GM23248 (cell line): ENCODE measurements around the gene ZNF445. TPM values are rescaled to one million over a fixed set of nuclear protein-coding genes. Genes with fewer than 3 reads are reported as not detected.
"Not testable (repeated sequence)": the region's sequence is repeated elsewhere in the genome, so short reads cannot be mapped to it uniquely, and the experiment has no call there.

Source experiments
- DNase-seq: peaks from one replicate; pipeline ENCODE4 v3.0.0-alpha.2; 2015
- H2AFZ ChIP-seq: fragments of 200-600 bp; sonication (generic); 2 replicates; pipeline ENCODE4 v1.6.1; 2016; ENCODE audit warnings: antibody characterized with exemption
- H3F3A ChIP-seq: fragments of 200-600 bp; sonication (generic); 2 replicates; pipeline ENCODE4 v1.6.1; 2016; ENCODE audit warnings: mild to moderate bottlenecking, antibody characterized with exemption, mixed run types; ENCODE audit not compliant: insufficient read depth
- H3K27ac ChIP-seq: fragments of 200-600 bp; sonication (generic); 2 replicates; pipeline ENCODE4 v1.5.1; 2016; ENCODE audit warnings: mild to moderate bottlenecking
- H3K27me3 ChIP-seq: fragments of 200-600 bp; sonication (generic); replicated peaks from 2 replicates; pipeline ENCODE4 v1.6.1; 2016; ENCODE audit warnings: mild to moderate bottlenecking; ENCODE audit not compliant: insufficient read depth
- H3K36me3 ChIP-seq: fragments of 200-600 bp; sonication (generic); 2 replicates; pipeline ENCODE4 v1.6.1; 2016; ENCODE audit warnings: low read depth, mild to moderate bottlenecking
- H3K4me1 ChIP-seq: fragments of 200-600 bp; sonication (generic); 2 replicates; pipeline ENCODE4 v1.6.1; 2016; ENCODE audit warnings: mild to moderate bottlenecking; ENCODE audit not compliant: insufficient read depth
- H3K4me2 ChIP-seq: fragments of 200-600 bp; sonication (generic); one replicate; pipeline ENCODE4 v1.6.1; 2016; ENCODE audit warnings: mild to moderate bottlenecking; ENCODE audit not compliant: unreplicated experiment
- H3K4me3 ChIP-seq: fragments of 200-600 bp; sonication (generic); 2 replicates; pipeline ENCODE4 v1.5.1; 2016; ENCODE audit warnings: mild to moderate bottlenecking
- H3K79me2 ChIP-seq: fragments of 200-600 bp; sonication (generic); 2 replicates; pipeline ENCODE4 v1.6.1; 2016; ENCODE audit warnings: mild to moderate bottlenecking; ENCODE audit not compliant: insufficient read depth
- H3K9ac ChIP-seq: fragments of 200-600 bp; sonication (generic); 2 replicates; pipeline ENCODE4 v1.6.1; 2016; ENCODE audit warnings: mild to moderate bottlenecking
- H3K9me2 ChIP-seq: fragments of 200-600 bp; sonication (generic); 2 replicates; pipeline ENCODE4 v1.6.1; 2016; ENCODE audit warnings: mixed run types, mild to moderate bottlenecking, moderate library complexity; ENCODE audit not compliant: insufficient read depth
- H3K9me3 ChIP-seq: fragments of 200-600 bp; sonication (generic); one replicate; pipeline ENCODE4 v1.6.1; 2017; ENCODE audit warnings: low read depth
- H4K20me1 ChIP-seq: fragments of 200-600 bp; sonication (generic); 2 replicates; pipeline ENCODE4 v1.6.0; 2016; ENCODE audit not compliant: insufficient read depth
- EZH2 ChIP-seq: fragments of 200-600 bp; sonication (generic); IDR thresholded peaks from 2 replicates; pipeline ENCODE4 v1.6.1; 2018; ENCODE audit warnings: antibody characterized with exemption, mild to moderate bottlenecking; ENCODE audit not compliant: insufficient read depth, poor library complexity, severe bottlenecking
- EZH2phosphoT487 ChIP-seq: fragments of 200-600 bp; sonication (generic); IDR thresholded peaks from 2 replicates; pipeline ENCODE4 v1.6.1; 2018; ENCODE audit warnings: antibody characterized with exemption, moderate library complexity, mild to moderate bottlenecking, low read depth; ENCODE audit not compliant: insufficient read depth
- WGBS, 2 experiments: methylation state at CpG; one replicate each; pipeline ENCODE4 v1.1.6; 2015 to 2017; ENCODE audit warnings: low lambda C conversion rate in 2 of 2, low coverage in 1 of 2; ENCODE audit errors: missing lambda C conversion rate in 2 of 2; 5-methylcytosine and 5-hydroxymethylcytosine counted together
- in situ Hi-C: fragments of 300-500 bp; cut with MboI; formaldehyde crosslinking; loops from 2 replicates; pipeline ENCODE4 v1.15.0; 2020
- polyA plus RNA-seq: library from polyadenylated mRNA; unstranded; fragments of >200 nt; fragmentation: Nextera tagmentation; extraction: Ambion mirVana; gene quantifications from 2 replicates; pipeline ENCODE4 v1.2.1, GENCODE V29; 2016
- total RNA-seq: library from RNA; depleted of rRNA; stranded (reverse); fragments of >200 nt; shearing (Covaris generic); gene quantifications from 2 replicates; pipeline ENCODE4 v1.2.3, GENCODE V29; 2014

ZNF445 gene
- total and polyA plus RNA-seq, 2 experiments from 2014 or later, result 2.2 to 5.9 TPM

- Histone ChIP-seq H3K9me3 (no peaks in the 10 kb centered on the region), H3K27me3 (no peaks in the 10 kb centered on the region), H3K9ac (no peak overlapping the region), H2AFZ (no peak overlapping the region), H3K36me3 (peaks cover 35% of the 10 kb centered on the region; the same call in 1 of the 2 replicates), H3F3A (no peaks in the 10 kb centered on the region), H3K4me3 (no peak overlapping the region), H3K27ac (no peak overlapping the region), H3K79me2 (peaks cover 83% of the 10 kb centered on the region), H4K20me1 (no peaks in the 10 kb centered on the region), H3K4me2 (no peak overlapping the region), H3K9me2 (no peaks in the 10 kb centered on the region), H3K4me1 (peaks cover 14% of the 10 kb centered on the region; the same call in 1 of the 2 replicates)
- DNase-seq, result no peak
- TF ChIP-seq EZH2, result no peak
- TF ChIP-seq EZH2phosphoT487, result no peak
- 89 to 95% methylated on average over 7 of the region's 7 CpGs for WGBS, 2 experiments
- in situ Hi-C loops, result no loop called here
Measured at GRCh38 chr3:44464509-44464908, 13.0 kb downstream of the ZNF445 start.

GRCh38 chr3:44460050-44460449 is 17.4 kb downstream of the ZNF445 start:
- H3K4me3 ChIP-seq, H3K9me3 ChIP-seq, H3K9me2 ChIP-seq, H3K9ac ChIP-seq, H2AFZ ChIP-seq, H3K4me2 ChIP-seq, H3F3A ChIP-seq, H3K27me3 ChIP-seq, DNase-seq, H3K4me1 ChIP-seq, H4K20me1 ChIP-seq, in situ Hi-C loops, H3K27ac ChIP-seq: not testable (repeated sequence)
- H3K79me2 ChIP-seq, result peaks cover 73% of the 10 kb centered on the region
- 97 to 99% methylated on average over 4 of the region's 4 CpGs for WGBS, 2 experiments
- H3K36me3 ChIP-seq, result peaks cover 54% of the 10 kb centered on the region; the same call in 1 of the 2 replicates

- Histone ChIP-seq H3K79me2 (peaks cover 58% of the 10 kb centered on the region), H4K20me1 (no peaks in the 10 kb centered on the region), H3K9me3 (no peaks in the 10 kb centered on the region), H3K27ac (no peak overlapping the region), H2AFZ (no peak overlapping the region), H3F3A (0 out of 2 replicates have a peak, but pooled peaks cover 4% of the 10 kb centered on the region), H3K4me3 (no peak overlapping the region), H3K4me2 (no peak overlapping the region), H3K27me3 (no peaks in the 10 kb centered on the region), H3K36me3 (peaks cover 21% of the 10 kb centered on the region; the same call in 1 of the 2 replicates), H3K9me2 (no peaks in the 10 kb centered on the region), H3K4me1 (no peaks in the 10 kb centered on the region), H3K9ac (no peak overlapping the region)
- no peak for DNase-seq
- in situ Hi-C loops, result no loop called here
- TF ChIP-seq EZH2, result no peak
- TF ChIP-seq EZH2phosphoT487, result no peak
- 96 to 97% methylated on average over 10 of the region's 10 CpGs for WGBS, 2 experiments
Measured at GRCh38 chr3:44455318-44455717, 22.2 kb downstream of the ZNF445 start.

GRCh38 chr3:44454258-44454657 is 23.2 kb downstream of the ZNF445 start:
- Histone ChIP-seq H3K36me3 (peaks cover 17% of the 10 kb centered on the region; the same call in 1 of the 2 replicates), H3K27me3 (no peaks in the 10 kb centered on the region), H3K4me2 (no peak overlapping the region), H2AFZ (no peak overlapping the region), H3F3A (0 out of 2 replicates have a peak, but pooled peaks cover 3% of the 10 kb centered on the region), H3K9me3 (no peaks in the 10 kb centered on the region), H3K4me3 (no peak overlapping the region), H4K20me1 (no peaks in the 10 kb centered on the region), H3K79me2 (peaks cover 47% of the 10 kb centered on the region), H3K9ac (no peak overlapping the region), H3K4me1 (no peaks in the 10 kb centered on the region), H3K27ac (no peak overlapping the region), H3K9me2 (no peaks in the 10 kb centered on the region)
- WGBS, 2 experiments, result 98% methylated on average over 4 of the region's 4 CpGs
- no peak for DNase-seq
- no peak for TF ChIP-seq EZH2phosphoT487
- no peak for TF ChIP-seq EZH2
- in situ Hi-C loops, result no loop called here

GRCh38 chr3:44451441-44451840 is 26.0 kb downstream of the ZNF445 start:
- Histone ChIP-seq H3K36me3 (peaks cover 31% of the 10 kb centered on the region), H3K4me2 (no peak overlapping the region), H3K79me2 (peaks cover 31% of the 10 kb centered on the region), H3K27ac (no peak overlapping the region), H3F3A (no peaks in the 10 kb centered on the region), H3K27me3 (no peaks in the 10 kb centered on the region), H2AFZ (no peak overlapping the region), H3K9me3 (no peaks in the 10 kb centered on the region), H3K4me3 (no peak overlapping the region), H3K9ac (no peak overlapping the region), H4K20me1 (no peaks in the 10 kb centered on the region), H3K9me2 (no peaks in the 10 kb centered on the region), H3K4me1 (no peaks in the 10 kb centered on the region)
- no peak for DNase-seq
- in situ Hi-C loops, result no loop called here
- TF ChIP-seq EZH2, result no peak
- no peak for TF ChIP-seq EZH2phosphoT487
- 95 to 97% methylated on average over 3 of the region's 3 CpGs for WGBS, 2 experiments
